Large intestine (tissue), 3 donors: ENCODE results near the gene SIRT1. TPM values are rescaled to one million over a fixed set of nuclear protein-coding genes. Genes with fewer than 3 reads are reported as not detected.
"Not testable (repeated sequence)": the region's sequence is repeated elsewhere in the genome, so short reads cannot be mapped to it uniquely, and the experiment has no call there.

Source experiments
- DNase-seq, 2 donors: peaks; one replicate each; pipeline versions ENCODE4 v3.0.0 to v3.0.0-alpha.2; 2013
- H3K27ac ChIP-seq: one replicate; pipeline ENCODE4 v1.5.1; 2013; ENCODE audit warnings: low read length
- H3K27me3 ChIP-seq: 2 replicates; pipeline ENCODE4 v1.6.1; 2013; ENCODE audit warnings: low read length; ENCODE audit not compliant: control insufficient read depth, insufficient read depth
- H3K36me3 ChIP-seq: 2 replicates; pipeline ENCODE4 v1.6.1; 2013; ENCODE audit warnings: low read length; ENCODE audit not compliant: control insufficient read depth, insufficient read depth
- H3K4me1 ChIP-seq: one replicate; pipeline ENCODE4 v1.6.1; 2013; ENCODE audit warnings: low read length; ENCODE audit not compliant: control insufficient read depth, insufficient read depth
- H3K4me3 ChIP-seq: one replicate; pipeline ENCODE4 v1.5.1; 2013; ENCODE audit warnings: low read length
- H3K9me3 ChIP-seq: one replicate; pipeline ENCODE4 v1.6.1; 2013; ENCODE audit warnings: mild to moderate bottlenecking, low read depth, low read length, moderate library complexity; ENCODE audit not compliant: control insufficient read depth
- WGBS: methylation state at CpG from one replicate; pipeline ENCODE4 v1.1.5; 2013; ENCODE audit warnings: low lambda C conversion rate; ENCODE audit not compliant: insufficient coverage; 5-methylcytosine and 5-hydroxymethylcytosine counted together
- polyA plus RNA-seq: library from polyadenylated mRNA; unstranded; fragments of 120-200 nt; gene quantifications from one replicate; pipeline ENCODE4 v1.2.1, GENCODE V29; 2013

The SIRT1 gene
- polyA plus RNA-seq, 1 donor: 20.6 TPM

DNA sequence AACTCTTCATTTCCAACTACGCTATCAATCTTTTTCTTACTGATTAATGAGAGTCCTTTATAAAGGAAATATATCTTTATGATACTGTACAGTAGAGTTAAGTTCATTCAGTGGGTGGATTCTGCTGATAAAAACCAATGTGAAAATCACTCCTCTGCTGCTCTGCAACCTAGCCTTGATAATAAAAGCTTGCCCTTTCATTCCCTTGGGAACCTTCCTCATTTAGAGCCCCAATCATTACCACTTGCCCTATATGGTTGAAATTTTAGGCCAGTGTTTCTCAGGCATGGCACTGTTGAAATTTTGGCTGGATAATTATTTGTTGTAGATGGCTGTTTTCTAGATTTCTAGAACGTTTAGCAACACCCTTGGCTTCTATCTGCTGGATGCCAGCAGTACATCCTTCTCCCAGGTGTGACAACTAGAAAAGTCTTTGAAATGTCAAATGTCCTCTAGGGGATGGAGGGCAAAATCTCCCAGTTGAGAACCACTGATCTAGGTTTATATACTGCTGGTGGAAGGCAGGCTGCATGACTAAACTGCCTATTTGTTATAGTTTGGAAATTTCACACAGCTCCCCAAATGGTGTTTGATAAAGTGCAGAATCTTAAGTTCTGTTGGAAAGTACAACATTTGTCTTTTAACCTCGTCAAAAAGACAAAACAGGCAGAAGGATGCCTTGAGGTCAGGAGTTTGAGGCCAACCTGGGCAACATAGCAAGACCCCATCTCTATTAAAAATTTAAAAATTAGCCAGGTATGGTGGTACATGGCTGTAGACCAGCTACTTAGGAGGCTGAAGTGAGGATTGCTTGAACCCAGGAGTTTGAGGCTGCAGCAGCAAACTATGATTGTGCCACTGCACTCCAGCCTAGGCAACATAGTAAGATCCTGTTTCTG, 8.9 kb upstream of the SIRT1 start:
- H3K36me3 ChIP-seq: no peaks in the 10 kb centered on the region
- 80% methylated on average over 1 of the region's 3 CpGs for WGBS
- H3K4me1 ChIP-seq: no peaks in the 10 kb centered on the region
- no peaks in the 10 kb centered on the region for H3K27me3 ChIP-seq
- DNase-seq: no peak
- H3K9me3 ChIP-seq: no peaks in the 10 kb centered on the region
- H3K4me3 ChIP-seq: no peak overlapping the region
- H3K27ac ChIP-seq: no peak overlapping the region

DNA sequence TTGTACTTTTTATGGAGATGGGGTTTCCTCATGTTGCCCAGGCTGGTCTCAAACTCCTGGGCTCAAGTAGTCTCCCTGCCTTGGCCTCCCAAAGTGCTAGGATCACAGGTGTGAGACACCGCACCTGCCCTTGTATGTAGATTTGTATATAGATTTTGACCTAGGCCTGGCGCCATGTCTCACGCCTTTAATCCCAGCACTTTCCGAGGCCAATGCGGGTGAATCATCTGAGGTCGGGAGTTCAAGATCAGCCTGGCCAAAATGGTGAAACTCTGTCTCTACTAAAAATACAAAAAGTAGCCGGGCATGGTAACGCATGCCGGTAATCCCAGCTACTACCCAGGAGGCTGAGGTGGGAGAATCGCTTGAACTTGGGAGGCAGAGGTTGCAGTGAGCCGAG, 7.0 kb upstream of the SIRT1 start:
- not testable (repeated sequence) for H3K9me3 ChIP-seq, H3K27me3 ChIP-seq, H3K4me3 ChIP-seq, H3K36me3 ChIP-seq, DNase-seq, H3K4me1 ChIP-seq, H3K27ac ChIP-seq
- WGBS: 100% methylated on average over 2 of the region's 11 CpGs

DNA sequence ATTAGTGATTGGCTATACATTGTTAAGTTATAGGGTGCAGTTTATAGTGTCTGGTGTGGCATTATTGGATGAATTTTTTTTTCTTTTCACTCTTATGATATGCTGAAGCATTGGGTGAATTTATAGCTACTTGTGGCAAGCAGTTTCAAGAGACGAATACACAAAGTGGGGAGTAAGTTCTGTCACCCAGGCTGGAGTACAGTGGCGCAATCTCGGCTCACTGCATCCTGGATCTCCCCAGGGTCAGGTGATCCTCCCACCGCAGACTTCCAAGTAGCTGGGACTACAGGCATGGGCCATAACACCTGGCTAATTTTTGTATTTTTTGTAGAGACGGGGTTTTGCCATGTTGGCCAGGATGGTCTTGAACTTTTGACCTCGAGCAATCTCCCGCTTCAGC, 6.3 kb upstream of the SIRT1 start:
- no peaks in the 10 kb centered on the region for H3K27me3 ChIP-seq
- H3K27ac ChIP-seq: no peak overlapping the region
- no peak for DNase-seq
- no peaks in the 10 kb centered on the region for H3K36me3 ChIP-seq
- no peaks in the 10 kb centered on the region for H3K4me1 ChIP-seq
- no peaks in the 10 kb centered on the region for H3K9me3 ChIP-seq
- H3K4me3 ChIP-seq: no peak overlapping the region
- 94% methylated on average over 3 of the region's 7 CpGs for whole genome bisulfite sequencing

DNA sequence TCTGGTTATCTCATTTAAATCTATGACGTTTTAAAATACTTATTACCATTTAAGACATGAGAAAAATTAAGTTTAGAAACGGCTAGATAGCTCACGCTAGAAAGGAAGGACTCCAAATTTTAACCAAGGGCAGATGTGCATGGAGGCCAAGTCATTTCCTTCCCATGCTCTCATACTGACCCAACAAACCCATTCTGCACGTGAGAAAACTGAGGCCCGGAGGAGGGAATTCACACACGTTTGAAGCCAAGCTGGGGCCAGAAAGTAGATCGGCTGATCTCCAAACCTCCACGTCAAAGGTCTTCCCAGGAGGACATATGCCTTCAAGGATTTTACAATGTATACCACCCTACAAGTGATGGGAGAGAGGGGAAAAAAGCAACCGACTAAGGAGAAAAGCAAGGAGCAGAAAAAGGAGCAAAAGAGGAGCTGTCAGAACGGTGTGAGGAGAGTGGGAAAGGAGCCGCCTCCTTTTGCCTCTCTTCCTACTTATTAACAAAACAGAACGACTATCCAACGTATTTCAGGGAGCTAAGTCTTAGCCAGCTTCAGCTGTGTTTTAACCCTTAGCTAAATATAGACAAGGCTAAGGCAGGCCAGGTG, 645 bp upstream of the SIRT1 start:
- Histone ChIP-seq H3K4me3 (peak overlapping the region; percentile 58), H3K27ac (peak overlapping the region; percentile 91), H3K27me3 (no peaks in the 10 kb centered on the region), H3K36me3 (peaks cover 11% of the 10 kb centered on the region), H3K9me3 (no peaks in the 10 kb centered on the region), H3K4me1 (peaks cover 5% of the 10 kb centered on the region)
- 60% methylated on average over 3 of the region's 13 CpGs for WGBS
- DNase-seq: no peak

DNA sequence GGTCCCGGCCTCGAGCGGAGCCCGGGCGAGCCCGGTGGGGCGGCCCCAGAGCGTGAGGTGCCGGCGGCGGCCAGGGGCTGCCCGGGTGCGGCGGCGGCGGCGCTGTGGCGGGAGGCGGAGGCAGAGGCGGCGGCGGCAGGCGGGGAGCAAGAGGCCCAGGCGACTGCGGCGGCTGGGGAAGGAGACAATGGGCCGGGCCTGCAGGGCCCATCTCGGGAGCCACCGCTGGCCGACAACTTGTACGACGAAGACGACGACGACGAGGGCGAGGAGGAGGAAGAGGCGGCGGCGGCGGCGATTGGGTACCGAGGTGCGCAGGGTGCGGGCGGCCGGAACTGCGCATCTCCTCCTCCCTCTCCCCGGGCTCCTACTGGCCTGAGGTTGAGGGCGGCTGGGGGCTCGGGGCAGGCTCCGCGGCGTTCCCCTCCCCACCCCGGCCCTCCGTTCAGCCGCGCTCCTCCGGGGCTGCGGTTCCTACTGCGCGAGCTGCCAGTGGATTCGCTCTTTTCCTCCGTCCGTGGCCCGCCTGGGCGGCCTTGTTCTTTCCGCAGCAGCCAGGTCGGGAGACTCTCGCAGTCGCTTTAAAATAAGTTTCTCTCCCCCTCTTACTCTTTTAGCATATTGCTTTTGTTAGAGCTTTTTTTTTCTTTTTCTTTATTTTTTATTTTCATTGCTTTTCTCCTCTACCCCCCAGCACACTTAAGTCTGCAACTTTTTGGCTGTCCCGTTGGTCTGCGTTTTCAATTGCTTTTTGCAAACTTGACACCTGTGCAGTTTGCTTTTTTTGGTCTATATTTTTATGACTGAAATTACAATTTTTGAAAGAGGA, 600 bp downstream of the SIRT1 start:
- 0% methylated on average over 5 of the region's 73 CpGs for WGBS
- Histone ChIP-seq H3K27ac (peak overlapping the region; percentile 76), H3K4me1 (peaks cover 5% of the 10 kb centered on the region), H3K9me3 (no peaks in the 10 kb centered on the region), H3K27me3 (no peaks in the 10 kb centered on the region), H3K36me3 (peaks cover 21% of the 10 kb centered on the region), H3K4me3 (peak overlapping the region; percentile 59)
- peak; percentile 73 to 92 for DNase-seq

DNA sequence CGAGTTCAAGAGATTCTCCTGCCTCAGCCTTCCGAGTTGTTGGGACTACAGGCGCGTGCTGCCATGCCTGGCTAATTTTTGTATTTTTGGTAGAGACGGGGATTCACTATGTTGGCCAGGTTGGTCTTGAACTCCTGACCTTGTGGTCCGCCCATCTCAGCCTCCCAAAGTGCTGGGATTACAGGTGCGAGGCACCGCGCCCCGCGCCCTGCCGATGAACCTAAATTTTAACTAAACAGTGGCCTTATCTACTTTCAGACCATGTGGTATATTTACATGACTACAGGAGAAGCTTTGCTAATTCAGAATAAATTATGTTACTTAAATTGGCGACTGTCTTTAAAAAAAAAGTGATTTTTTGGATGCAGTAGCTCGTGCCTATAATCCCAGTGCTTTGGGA, 9.2 kb downstream of the SIRT1 start:
- Histone ChIP-seq H3K27ac (no peak overlapping the region), H3K9me3 (no peaks in the 10 kb centered on the region), H3K4me1 (no peaks in the 10 kb centered on the region), H3K36me3 (peaks cover 68% of the 10 kb centered on the region), H3K27me3 (no peaks in the 10 kb centered on the region), H3K4me3 (no peak overlapping the region)
- WGBS: 100% methylated on average over 1 of the region's 14 CpGs
- DNase-seq: no peak

DNA sequence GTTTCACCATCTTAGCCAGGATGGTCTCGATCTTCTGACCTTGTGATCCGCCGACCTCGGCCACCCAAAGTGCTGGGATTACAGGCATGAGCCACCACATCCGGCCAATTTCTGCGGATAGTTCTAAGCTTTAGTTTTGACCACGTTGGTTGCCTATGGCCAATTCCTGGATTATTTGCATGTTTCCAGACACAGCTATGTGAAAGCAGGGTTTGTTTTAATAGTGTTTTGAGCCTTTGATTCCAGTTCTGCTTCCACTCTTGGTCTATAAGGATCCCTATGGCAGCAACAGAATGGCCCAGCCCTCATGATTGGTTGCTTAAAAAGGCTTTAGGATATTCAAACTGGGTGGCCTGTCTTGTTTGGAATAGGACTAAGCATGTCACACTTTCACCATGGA, 19.1 kb downstream of the SIRT1 start:
- H3K36me3 ChIP-seq: peaks cover 45% of the 10 kb centered on the region
- no peaks in the 10 kb centered on the region for H3K9me3 ChIP-seq
- no peaks in the 10 kb centered on the region for H3K4me1 ChIP-seq
- no peak overlapping the region for H3K27ac ChIP-seq
- 90% methylated on average over 2 of the region's 7 CpGs for WGBS
- no peak for DNase-seq
- no peak overlapping the region for H3K4me3 ChIP-seq
- no peaks in the 10 kb centered on the region for H3K27me3 ChIP-seq

DNA sequence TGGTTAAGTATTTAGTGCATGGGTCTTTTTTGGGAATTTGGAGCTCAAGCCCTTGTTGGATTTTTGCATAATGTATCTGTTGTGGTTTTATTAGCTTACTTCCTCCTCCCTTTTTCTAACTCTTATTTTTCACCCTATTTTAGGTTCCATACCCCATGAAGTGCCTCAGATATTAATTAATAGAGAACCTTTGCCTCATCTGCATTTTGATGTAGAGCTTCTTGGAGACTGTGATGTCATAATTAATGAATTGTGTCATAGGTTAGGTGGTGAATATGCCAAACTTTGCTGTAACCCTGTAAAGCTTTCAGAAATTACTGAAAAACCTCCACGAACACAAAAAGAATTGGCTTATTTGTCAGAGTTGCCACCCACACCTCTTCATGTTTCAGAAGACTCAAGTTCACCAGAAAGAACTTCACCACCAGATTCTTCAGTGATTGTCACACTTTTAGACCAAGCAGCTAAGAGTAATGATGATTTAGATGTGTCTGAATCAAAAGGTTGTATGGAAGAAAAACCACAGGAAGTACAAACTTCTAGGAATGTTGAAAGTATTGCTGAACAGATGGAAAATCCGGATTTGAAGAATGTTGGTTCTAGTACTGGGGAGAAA, 28.0 kb downstream of the SIRT1 start:
- peaks cover 67% of the 10 kb centered on the region for H3K36me3 ChIP-seq
- H3K27me3 ChIP-seq: no peaks in the 10 kb centered on the region
- DNase-seq: no peak
- WGBS: 100% methylated on average over 1 of the region's 2 CpGs
- no peaks in the 10 kb centered on the region for H3K4me1 ChIP-seq
- H3K9me3 ChIP-seq: no peaks in the 10 kb centered on the region
- no peak overlapping the region for H3K27ac ChIP-seq
- no peak overlapping the region for H3K4me3 ChIP-seq

DNA sequence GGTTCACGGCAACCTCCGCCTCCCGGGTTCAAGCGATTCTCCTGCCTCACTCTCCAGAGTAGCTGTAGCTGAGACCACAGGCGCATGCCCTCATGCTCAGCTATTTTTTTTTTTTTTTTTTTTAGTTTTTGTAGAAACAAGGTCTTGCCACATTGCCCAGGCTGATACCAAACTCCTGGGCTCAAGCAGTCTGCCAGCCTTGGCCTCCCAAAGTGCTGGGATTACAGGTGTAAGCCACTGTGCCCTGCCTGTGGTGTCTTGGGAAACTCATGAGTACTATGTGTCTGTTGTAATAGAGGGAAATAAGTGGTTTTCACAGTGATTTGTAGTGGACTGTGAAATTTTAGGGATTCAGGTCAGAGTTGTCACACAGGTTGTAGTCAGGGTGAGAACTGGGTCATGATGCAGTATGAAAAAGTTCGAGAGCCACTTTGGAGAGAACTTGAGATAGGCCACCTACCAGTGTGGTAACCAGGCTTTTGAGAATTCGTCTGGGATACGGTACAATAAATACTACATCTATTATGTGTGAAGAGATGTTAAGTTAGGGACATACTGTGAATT, 30.4 kb downstream of the SIRT1 start:
- H3K36me3 ChIP-seq: peaks cover 55% of the 10 kb centered on the region
- no peaks in the 10 kb centered on the region for H3K9me3 ChIP-seq
- no peaks in the 10 kb centered on the region for H3K4me1 ChIP-seq
- H3K27me3 ChIP-seq: no peaks in the 10 kb centered on the region
- no CpG with 5 or more reads among the region's 8 CpGs for WGBS
- H3K27ac ChIP-seq: no peak overlapping the region
- no peak overlapping the region for H3K4me3 ChIP-seq
- no peak for DNase-seq

DNA sequence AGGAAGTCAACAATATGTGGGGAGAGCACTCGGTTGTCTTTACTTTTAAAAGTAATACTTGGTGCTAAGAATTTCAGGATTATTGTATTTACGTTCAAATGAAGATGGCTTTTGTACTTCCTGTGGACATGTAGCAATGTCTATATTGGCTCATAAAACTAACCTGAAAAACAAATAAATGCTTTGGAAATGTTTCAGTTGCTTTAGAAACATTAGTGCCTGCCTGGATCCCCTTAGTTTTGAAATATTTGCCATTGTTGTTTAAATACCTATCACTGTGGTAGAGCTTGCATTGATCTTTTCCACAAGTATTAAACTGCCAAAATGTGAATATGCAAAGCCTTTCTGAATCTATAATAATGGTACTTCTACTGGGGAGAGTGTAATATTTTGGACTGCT, 32.7 kb downstream of the SIRT1 start:
- Histone ChIP-seq H3K4me1 (no peaks in the 10 kb centered on the region), H3K27me3 (no peaks in the 10 kb centered on the region), H3K9me3 (no peaks in the 10 kb centered on the region), H3K36me3 (peaks cover 39% of the 10 kb centered on the region), H3K27ac (no peak overlapping the region), H3K4me3 (no peak overlapping the region)
- no peak for DNase-seq
- 92% methylated on average over 2 of the region's 2 CpGs for WGBS
